ENCODE results near the gene TRIM36. TPM values are rescaled to one million over a fixed set of nuclear protein-coding genes. Genes with fewer than 3 reads are reported as not detected.

The TRIM36 gene, protein sequence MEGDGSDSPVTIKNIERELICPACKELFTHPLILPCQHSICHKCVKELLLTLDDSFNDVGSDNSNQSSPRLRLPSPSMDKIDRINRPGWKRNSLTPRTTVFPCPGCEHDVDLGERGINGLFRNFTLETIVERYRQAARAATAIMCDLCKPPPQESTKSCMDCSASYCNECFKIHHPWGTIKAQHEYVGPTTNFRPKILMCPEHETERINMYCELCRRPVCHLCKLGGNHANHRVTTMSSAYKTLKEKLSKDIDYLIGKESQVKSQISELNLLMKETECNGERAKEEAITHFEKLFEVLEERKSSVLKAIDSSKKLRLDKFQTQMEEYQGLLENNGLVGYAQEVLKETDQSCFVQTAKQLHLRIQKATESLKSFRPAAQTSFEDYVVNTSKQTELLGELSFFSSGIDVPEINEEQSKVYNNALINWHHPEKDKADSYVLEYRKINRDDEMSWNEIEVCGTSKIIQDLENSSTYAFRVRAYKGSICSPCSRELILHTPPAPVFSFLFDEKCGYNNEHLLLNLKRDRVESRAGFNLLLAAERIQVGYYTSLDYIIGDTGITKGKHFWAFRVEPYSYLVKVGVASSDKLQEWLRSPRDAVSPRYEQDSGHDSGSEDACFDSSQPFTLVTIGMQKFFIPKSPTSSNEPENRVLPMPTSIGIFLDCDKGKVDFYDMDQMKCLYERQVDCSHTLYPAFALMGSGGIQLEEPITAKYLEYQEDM
- 0.44 TPM for total RNA-seq
- long read RNA-seq, result 0 reads

DNA sequence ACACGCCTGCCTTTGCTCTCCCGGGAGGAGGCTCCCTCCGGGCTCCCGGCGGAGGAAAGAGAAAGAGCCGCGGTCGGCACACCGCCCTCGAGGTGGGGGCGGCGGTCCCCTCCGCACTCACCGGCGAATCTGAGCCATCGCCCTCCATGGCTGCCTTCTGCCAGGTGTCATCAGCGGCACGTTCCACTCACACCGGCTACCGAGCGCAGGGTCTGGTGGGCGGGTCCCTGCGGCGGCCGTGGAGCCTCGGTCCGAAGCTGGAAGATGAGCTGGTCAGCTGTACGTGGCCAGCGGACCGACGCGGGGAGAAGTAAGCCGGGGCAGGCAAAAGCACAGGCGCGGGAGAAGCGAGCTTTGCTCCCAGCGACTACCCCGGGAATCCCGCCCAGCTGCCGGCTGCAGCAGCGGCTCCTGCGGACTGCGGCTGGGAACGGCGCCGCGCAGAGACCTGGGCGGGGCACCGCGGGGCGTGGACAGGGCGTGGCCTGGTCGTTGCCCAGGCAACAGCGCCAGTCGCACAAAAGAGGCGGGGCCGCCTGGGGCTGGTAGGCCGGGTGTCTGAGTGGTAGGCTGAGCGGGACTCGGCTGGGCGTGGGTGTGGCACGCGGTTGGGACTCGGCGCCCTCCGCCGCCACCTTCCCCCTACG is at the start of gene TRIM36:
Gene TRIM36 (minus strand): TSS at position 422 of the 647 bp plus-strand sequence. CDS start 274 bp downstream, at position 148.
- Histone ChIP-seq H3K27me3 (ENCODE audit: low read depth) (peaks cover 82% of the 10 kb centered on the region), H3K4me3 (peak within 1 kb of the TSS; percentile 85), H3K27ac (replicated peaks) (peak within 1 kb of the TSS; percentile 37), H3K9me3 (replicated peaks) (no peaks in the 10 kb centered on the region), H3K36me3 (no peaks in the 10 kb centered on the region), H3K4me1 (peaks cover 27% of the 10 kb centered on the region)
- DNase-seq, result peak; percentile 91
- intact Hi-C loops (cut with micrococcal nuclease), result no loop called here
- TF ChIP-seq, protein P1, sequence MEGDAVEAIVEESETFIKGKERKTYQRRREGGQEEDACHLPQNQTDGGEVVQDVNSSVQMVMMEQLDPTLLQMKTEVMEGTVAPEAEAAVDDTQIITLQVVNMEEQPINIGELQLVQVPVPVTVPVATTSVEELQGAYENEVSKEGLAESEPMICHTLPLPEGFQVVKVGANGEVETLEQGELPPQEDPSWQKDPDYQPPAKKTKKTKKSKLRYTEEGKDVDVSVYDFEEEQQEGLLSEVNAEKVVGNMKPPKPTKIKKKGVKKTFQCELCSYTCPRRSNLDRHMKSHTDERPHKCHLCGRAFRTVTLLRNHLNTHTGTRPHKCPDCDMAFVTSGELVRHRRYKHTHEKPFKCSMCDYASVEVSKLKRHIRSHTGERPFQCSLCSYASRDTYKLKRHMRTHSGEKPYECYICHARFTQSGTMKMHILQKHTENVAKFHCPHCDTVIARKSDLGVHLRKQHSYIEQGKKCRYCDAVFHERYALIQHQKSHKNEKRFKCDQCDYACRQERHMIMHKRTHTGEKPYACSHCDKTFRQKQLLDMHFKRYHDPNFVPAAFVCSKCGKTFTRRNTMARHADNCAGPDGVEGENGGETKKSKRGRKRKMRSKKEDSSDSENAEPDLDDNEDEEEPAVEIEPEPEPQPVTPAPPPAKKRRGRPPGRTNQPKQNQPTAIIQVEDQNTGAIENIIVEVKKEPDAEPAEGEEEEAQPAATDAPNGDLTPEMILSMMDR (IDR thresholded peaks at IDR 0.05; ENCODE audit: borderline replicate concordance), result peak; percentile 32

DNA sequence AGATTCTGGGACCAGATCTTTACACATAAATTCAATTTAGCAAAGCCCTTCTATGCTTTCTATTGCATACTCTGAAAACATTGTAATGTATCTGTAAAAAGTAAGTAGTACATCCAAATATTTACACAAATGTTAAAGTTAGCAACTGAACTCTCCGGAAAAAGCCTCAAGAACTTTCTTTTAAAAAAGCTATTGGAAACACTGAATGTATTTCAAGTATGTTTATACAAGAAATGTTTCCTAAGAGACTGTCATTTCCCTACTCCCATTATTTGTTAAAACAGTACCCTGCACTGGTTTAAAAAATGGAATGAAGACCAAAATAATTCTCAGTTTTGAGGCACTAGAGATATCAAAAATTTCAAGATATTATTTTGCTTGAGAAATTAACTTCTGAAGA is 44.8 kb upstream of the TRIM36 start:
- no peak overlapping the region for H3K4me3 ChIP-seq
- no peaks in the 10 kb centered on the region for H3K4me1 ChIP-seq
- intact Hi-C loops (cut with micrococcal nuclease), result no loop called here
- no peak for DNase-seq
- TF ChIP-seq, protein P1 (IDR thresholded peaks at IDR 0.05; ENCODE audit: borderline replicate concordance), result no peak
- H3K27ac ChIP-seq (replicated peaks), result no peak overlapping the region
- no peaks in the 10 kb centered on the region for H3K27me3 ChIP-seq (ENCODE audit: low read depth)
- peaks cover 6% of the 10 kb centered on the region for H3K9me3 ChIP-seq (replicated peaks)
- peaks cover 52% of the 10 kb centered on the region for H3K36me3 ChIP-seq

DNA sequence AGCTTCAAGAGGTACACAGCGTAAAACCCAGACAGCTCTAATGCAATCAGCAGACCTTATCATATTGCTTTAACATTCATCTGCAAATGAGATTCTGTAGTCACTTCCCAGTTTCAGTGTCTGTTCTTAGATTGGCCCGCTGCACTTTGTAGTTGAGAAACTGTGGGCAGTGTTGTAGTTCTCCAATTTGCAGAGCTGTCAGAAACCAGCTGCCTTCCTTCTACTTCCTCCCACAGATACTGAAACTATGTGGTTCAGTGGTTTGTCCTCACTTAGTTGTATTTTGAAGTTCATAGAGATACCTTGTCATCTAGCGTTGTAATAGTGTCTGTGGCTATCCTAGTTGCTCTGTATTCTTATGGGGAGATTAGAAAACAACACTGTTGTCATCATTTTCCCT is 39.6 kb upstream of the TRIM36 start:
- Histone ChIP-seq H3K27me3 (ENCODE audit: low read depth) (no peaks in the 10 kb centered on the region), H3K9me3 (replicated peaks) (no peaks in the 10 kb centered on the region), H3K4me1 (no peaks in the 10 kb centered on the region), H3K27ac (replicated peaks) (no peak overlapping the region), H3K36me3 (peaks cover 22% of the 10 kb centered on the region), H3K4me3 (no peak overlapping the region)
- TF ChIP-seq, protein P1 (IDR thresholded peaks at IDR 0.05; ENCODE audit: borderline replicate concordance), result no peak
- intact Hi-C loops (cut with micrococcal nuclease), result no loop called here
- no peak for DNase-seq

DNA sequence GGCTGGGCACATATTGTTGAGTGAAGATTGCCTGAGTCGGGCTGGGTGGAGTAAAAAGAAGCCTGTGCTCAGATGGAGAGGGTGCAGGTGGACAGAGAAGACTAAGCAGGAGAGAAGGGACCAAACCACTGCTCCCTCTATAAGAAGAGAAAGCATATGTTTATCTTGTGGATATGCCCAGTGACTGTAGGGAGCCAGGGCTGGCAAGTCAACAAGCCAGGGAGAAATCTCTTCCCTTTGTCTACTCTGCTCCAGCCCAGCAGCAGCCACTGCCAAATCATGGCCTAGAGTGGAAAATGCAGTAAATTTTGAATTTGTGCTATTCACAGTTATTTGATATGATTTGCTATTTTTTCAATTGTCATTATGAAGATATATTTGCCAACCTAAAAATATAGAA is 33.2 kb upstream of the TRIM36 start:
- no peak overlapping the region for H3K27ac ChIP-seq (replicated peaks)
- H3K27me3 ChIP-seq (ENCODE audit: low read depth), result no peaks in the 10 kb centered on the region
- no peaks in the 10 kb centered on the region for H3K36me3 ChIP-seq
- no peak for DNase-seq
- intact Hi-C loops (cut with micrococcal nuclease), result no loop called here
- no peaks in the 10 kb centered on the region for H3K4me1 ChIP-seq
- TF ChIP-seq, protein P1 (IDR thresholded peaks at IDR 0.05; ENCODE audit: borderline replicate concordance), result no peak
- no peaks in the 10 kb centered on the region for H3K9me3 ChIP-seq (replicated peaks)
- no peak overlapping the region for H3K4me3 ChIP-seq

DNA sequence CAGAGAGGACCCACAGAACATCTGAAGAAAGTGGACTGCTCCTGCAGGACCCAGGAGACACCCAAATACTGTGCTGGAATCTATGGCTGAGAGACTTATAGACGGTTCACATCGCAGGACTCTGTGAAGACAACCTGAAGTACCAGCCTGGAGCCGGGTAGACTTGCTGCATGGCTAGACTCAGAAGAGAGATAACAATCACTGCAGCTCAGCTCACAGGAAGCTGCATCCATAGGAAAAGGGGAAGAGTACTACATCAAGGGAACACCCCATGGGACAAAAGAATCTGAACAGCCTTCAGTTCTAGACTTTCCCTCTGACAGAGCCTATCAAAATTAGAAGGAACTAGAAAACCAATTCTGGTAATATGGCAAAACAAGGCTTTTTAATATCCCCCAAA is 26.5 kb upstream of the TRIM36 start:
- no peaks in the 10 kb centered on the region for H3K36me3 ChIP-seq
- H3K9me3 ChIP-seq (replicated peaks), result no peaks in the 10 kb centered on the region
- DNase-seq, result no peak
- intact Hi-C loops (cut with micrococcal nuclease), result no loop called here
- no peaks in the 10 kb centered on the region for H3K4me1 ChIP-seq
- H3K27me3 ChIP-seq (ENCODE audit: low read depth), result no peaks in the 10 kb centered on the region
- TF ChIP-seq, protein P1 (IDR thresholded peaks at IDR 0.05; ENCODE audit: borderline replicate concordance), result no peak
- no peak overlapping the region for H3K4me3 ChIP-seq
- H3K27ac ChIP-seq (replicated peaks), result no peak overlapping the region
